GM12864 (cell line): ENCODE measurements around the gene MMP25.
"Not testable (repeated sequence)": the region's sequence is repeated elsewhere in the genome, so short reads cannot be mapped to it uniquely, and the experiment has no call there.

Source experiments
- DNase-seq: peaks from one replicate; pipeline ENCODE4 v3.0.0-alpha.2; 2011; ENCODE audit warnings: low read depth
- H3K4me3 ChIP-seq: 2 replicates; pipeline ENCODE4 v1.5.1; 2011; ENCODE audit warnings: mild to moderate bottlenecking, low read depth, low read length, control low read depth
- CTCF ChIP-seq: IDR thresholded peaks from 2 replicates; pipeline ENCODE4 v1.5.1; 2011; ENCODE audit warnings: low read depth, mild to moderate bottlenecking, moderate library complexity, low read length, control low read depth, inconsistent platforms; ENCODE audit errors: missing control alignments

MMP25 gene

GRCh38 chr16:3065742-3066439, 19.5 kb downstream of the MMP25 start:
- TF ChIP-seq CTCF = no peak
- DNase-seq = no peak
- peak overlapping the region; percentile 32 for H3K4me3 ChIP-seq

GRCh38 chr16:3066440-3066748, 20.0 kb downstream of the MMP25 start:
- no peak for DNase-seq
- H3K4me3 ChIP-seq = peak overlapping the region; percentile 32
- TF ChIP-seq CTCF = no peak

GRCh38 chr16:3068487-3068886, 22.1 kb downstream of the MMP25 start:
- H3K4me3 ChIP-seq = no peak overlapping the region
- TF ChIP-seq CTCF = no peak
- DNase-seq = no peak

- not testable (repeated sequence) for H3K4me3 ChIP-seq, DNase-seq
Observed at GRCh38 chr16:3069146-3069545, 22.8 kb downstream of the MMP25 start.

GRCh38 chr16:3070608-3071111, 24.3 kb downstream of the MMP25 start:
- no peak for TF ChIP-seq CTCF
- DNase-seq = no peak
- H3K4me3 ChIP-seq = no peak overlapping the region

- DNase-seq = no peak
- TF ChIP-seq CTCF = no peak
- no peak overlapping the region for H3K4me3 ChIP-seq
Observed at GRCh38 chr16:3071655-3072054, 25.3 kb downstream of the MMP25 start.

- not testable (repeated sequence) for DNase-seq, H3K4me3 ChIP-seq
Observed at GRCh38 chr16:3072148-3072547, 25.8 kb downstream of the MMP25 start.

GRCh38 chr16:3072576-3073263, 26.4 kb downstream of the MMP25 start:
- not testable (repeated sequence) for DNase-seq, H3K4me3 ChIP-seq
